Sigmoid colon (tissue), 4 donors: Measurements from ENCODE around the gene NLRP3.

Experiments used
- CTCF ChIP-seq, 4 experiments: fragments of 450-650 bp in 3 of 4; fragments of 200-600 bp in 1 of 4; IDR thresholded peaks; one replicate each; pipeline ENCODE4 v1.5.1; 2016 to 2019; ENCODE audit warnings: antibody characterized with exemption in 4 of 4, mild to moderate bottlenecking in 3 of 4, moderate library complexity in 2 of 4
- EP300 ChIP-seq, 4 donors: sonication (generic); formaldehyde crosslinking; IDR thresholded peaks; one replicate each; pipeline ENCODE4 v1.6.1; 2017; ENCODE audit warnings: antibody characterized with exemption in 4 of 4
- POLR2A ChIP-seq, 2 donors: fragments of 450-650 bp; IDR thresholded peaks; one replicate each; pipeline ENCODE4 v1.6.1; 2016; ENCODE audit warnings: antibody characterized with exemption in 2 of 2, mild to moderate bottlenecking in 2 of 2, moderate library complexity in 2 of 2
- POLR2AphosphoS5 ChIP-seq, 4 donors: sonication (generic); formaldehyde crosslinking; IDR thresholded peaks; one replicate each; pipeline ENCODE4 v1.6.1; 2017; ENCODE audit warnings: antibody characterized with exemption in 4 of 4

GRCh38 chr1:247430434-247430833, 14.5 kb downstream of the NLRP3 start:
- TF ChIP-seq POLR2A (IDR thresholded peaks at IDR 0.05) (no peak), CTCF (IDR thresholded peaks at IDR 0.05) (no peak), POLR2AphosphoS5 (IDR thresholded peaks at IDR 0.05) (no peak), EP300 (IDR thresholded peaks at IDR 0.05) (no peak)
